ENCODE data around the gene PLCB3.

The PLCB3 gene

GRCh38 chr11:64222651-64223000 lies 28.7 kb upstream of the PLCB3 start:
- Histone ChIP-seq H3K4me3 (ENCODE audit: low read depth, low read length, poor library complexity, severe bottlenecking) (no peak overlapping the region), H3F3A (ENCODE audit: insufficient read depth, low read length) (no peaks in the 10 kb centered on the region), H3K4me1 (ENCODE audit: insufficient read depth, low read length, severe bottlenecking) (peaks cover 30% of the 10 kb centered on the region), H3K27ac (ENCODE audit: low read depth, low read length, poor library complexity, severe bottlenecking) (peak overlapping the region; percentile 5), H3K9ac (ENCODE audit: low read length) (no peak overlapping the region), H3K9me3 (ENCODE audit: low read length) (no peaks in the 10 kb centered on the region), H3K9me2 (ENCODE audit: low read depth, low read length) (no peaks in the 10 kb centered on the region), H3K27me3 (ENCODE audit: insufficient read depth, low read length) (no peaks in the 10 kb centered on the region), H3K79me2 (ENCODE audit: insufficient read depth, low read length) (no peaks in the 10 kb centered on the region), H2AFZ (ENCODE audit: low read length) (no peak overlapping the region), H4K20me1 (ENCODE audit: insufficient read depth, low read length) (no peaks in the 10 kb centered on the region), H3K36me3 (ENCODE audit: insufficient read depth, low read length) (peaks cover 53% of the 10 kb centered on the region), H3K4me2 (ENCODE audit: low read length) (no peak overlapping the region)
- TF ChIP-seq CTCF (IDR thresholded peaks at IDR 0.05; ENCODE audit: low read length) (no peak), EZH2 (IDR thresholded peaks at IDR 0.05; ENCODE audit: borderline replicate concordance, low read length) (no peak)

GRCh38 chr11:64223001-64223651 lies 28.2 kb upstream of the PLCB3 start:
- TF ChIP-seq CTCF (IDR thresholded peaks at IDR 0.05; ENCODE audit: low read length) = no peak
- TF ChIP-seq EZH2 (IDR thresholded peaks at IDR 0.05; ENCODE audit: borderline replicate concordance, low read length) = no peak
- Histone ChIP-seq H3F3A (ENCODE audit: insufficient read depth, low read length) (no peaks in the 10 kb centered on the region), H3K4me2 (ENCODE audit: low read length) (no peak overlapping the region)

GRCh38 chr11:64224151-64224890 lies 27.0 kb upstream of the PLCB3 start:
- no peaks in the 10 kb centered on the region for H3K9me2 ChIP-seq (ENCODE audit: low read depth, low read length)
- H3K36me3 ChIP-seq (ENCODE audit: insufficient read depth, low read length) = peaks cover 41% of the 10 kb centered on the region
- H3K27me3 ChIP-seq (ENCODE audit: insufficient read depth, low read length) = no peaks in the 10 kb centered on the region
- no peaks in the 10 kb centered on the region for H3F3A ChIP-seq (ENCODE audit: insufficient read depth, low read length)
- H3K9me3 ChIP-seq (ENCODE audit: low read length) = no peaks in the 10 kb centered on the region
- peak overlapping the region; percentile 94; the same call in 1 of the 2 replicates for H3K4me2 ChIP-seq (ENCODE audit: low read length)
- no peaks in the 10 kb centered on the region for H3K79me2 ChIP-seq (ENCODE audit: insufficient read depth, low read length)
- H2AFZ ChIP-seq (ENCODE audit: low read length) = no peak overlapping the region
- H3K4me3 ChIP-seq (ENCODE audit: low read depth, low read length, poor library complexity, severe bottlenecking) = peak overlapping the region; percentile 90
- TF ChIP-seq CTCF (IDR thresholded peaks at IDR 0.05; ENCODE audit: low read length) (no peak), EZH2 (IDR thresholded peaks at IDR 0.05; ENCODE audit: borderline replicate concordance, low read length) (no peak)
- H3K27ac ChIP-seq (ENCODE audit: low read depth, low read length, poor library complexity, severe bottlenecking) = peak overlapping the region; percentile 5
- H4K20me1 ChIP-seq (ENCODE audit: insufficient read depth, low read length) = no peaks in the 10 kb centered on the region
- no peak overlapping the region; the same call in 1 of the 2 replicates for H3K9ac ChIP-seq (ENCODE audit: low read length)
- H3K4me1 ChIP-seq (ENCODE audit: insufficient read depth, low read length, severe bottlenecking) = peaks cover 36% of the 10 kb centered on the region

More at GRCh38 chr11:64223001-64223651, 28.2 kb upstream of the PLCB3 start:
- Histone ChIP-seq H3K9ac (ENCODE audit: low read length) (no peak overlapping the region), H3K9me3 (ENCODE audit: low read length) (no peaks in the 10 kb centered on the region), H3K9me2 (ENCODE audit: low read depth, low read length) (no peaks in the 10 kb centered on the region), H3K27me3 (ENCODE audit: insufficient read depth, low read length) (no peaks in the 10 kb centered on the region), H2AFZ (ENCODE audit: low read length) (no peak overlapping the region), H3K4me1 (ENCODE audit: insufficient read depth, low read length, severe bottlenecking) (peaks cover 31% of the 10 kb centered on the region), H3K4me3 (ENCODE audit: low read depth, low read length, poor library complexity, severe bottlenecking) (no peak overlapping the region), H3K36me3 (ENCODE audit: insufficient read depth, low read length) (peaks cover 53% of the 10 kb centered on the region), H4K20me1 (ENCODE audit: insufficient read depth, low read length) (no peaks in the 10 kb centered on the region), H3K27ac (ENCODE audit: low read depth, low read length, poor library complexity, severe bottlenecking) (peak overlapping the region; percentile 5), H3K79me2 (ENCODE audit: insufficient read depth, low read length) (no peaks in the 10 kb centered on the region)

Data from OCI-LY1 (cell line).